Panc1 (cell line): ENCODE data around the gene HHLA2. TPM values are rescaled to one million over a fixed set of nuclear protein-coding genes. Genes with fewer than 3 reads are reported as not detected.
"Not testable (repeated sequence)": the region's sequence is repeated elsewhere in the genome, so short reads cannot be mapped to it uniquely, and the experiment has no call there.

Source experiments
- ATAC-seq: fragments of 200-7000 bp; cut with Tn5 transposase; 2 replicates; pipeline ENCODE4 v1.9.1; 2020; ENCODE audit warnings: mild to moderate bottlenecking, moderate library complexity
- BruUV-seq: library from RNA; stranded (reverse); fragments of 400-500 nt; replicated peaks from 2 replicates; lab custom pipeline; 2021; lab: Mats Ljungman, UMichigan
- CTCF ChIA-PET: fragments of 300-600 bp; sonication (Branson Sonifier 250); formaldehyde crosslinking; loops from one replicate; lab custom pipeline; 2022; ENCODE audit warnings: antibody characterized with exemption; lab: Charles Lee
- POLR2A ChIA-PET: fragments of 300-600 bp; sonication (Branson Sonifier 250); formaldehyde crosslinking; loops from one replicate; lab custom pipeline; 2022; ENCODE audit warnings: antibody characterized with exemption; lab: Charles Lee
- DNase-seq: peaks from one replicate; pipeline ENCODE4 v3.0.0-alpha.2; 2010; ENCODE audit warnings: low read depth, low spot score
- H3K27ac ChIP-seq: 2 replicates; pipeline ENCODE4 v1.5.1; 2011; ENCODE audit warnings: mild to moderate bottlenecking, low read length, inconsistent platforms
- H3K27me3 ChIP-seq: fragments of 200-500 bp; sonication (Bioruptor generic); 2 replicates; pipeline ENCODE4 v1.6.0; 2014; ENCODE audit warnings: low read length, inconsistent platforms; ENCODE audit not compliant: control insufficient read depth, insufficient read depth
- H3K36me3 ChIP-seq: fragments of 200-500 bp; sonication (Bioruptor generic); 2 replicates; pipeline ENCODE4 v1.5.1; 2014; ENCODE audit warnings: inconsistent platforms, mild to moderate bottlenecking, low read length, moderate library complexity; ENCODE audit not compliant: control insufficient read depth, insufficient read depth
- H3K4me1 ChIP-seq: 2 replicates; pipeline ENCODE4 v1.5.1; 2011; ENCODE audit warnings: inconsistent platforms, mild to moderate bottlenecking, low read length, moderate library complexity; ENCODE audit not compliant: control insufficient read depth, insufficient read depth
- H3K4me3 ChIP-seq, 2 experiments: 2 replicates each; pipeline ENCODE4 v1.5.1; 2011 to 2012; ENCODE audit warnings: low read depth in 2 of 2, low read length in 2 of 2, mild to moderate bottlenecking in 2 of 2, inconsistent platforms in 1 of 2, moderate library complexity in 1 of 2
- H3K9me3 ChIP-seq: fragments of 200-500 bp; sonication (Bioruptor generic); 2 replicates; pipeline ENCODE4 v1.5.1; 2014; ENCODE audit warnings: low read depth, mild to moderate bottlenecking, inconsistent platforms, low read length, moderate library complexity; ENCODE audit not compliant: control insufficient read depth, insufficient read depth
- CTCF ChIP-seq: fragments of 450-650 bp; IDR thresholded peaks from 2 replicates; pipeline ENCODE4 v1.5.1; 2017; ENCODE audit warnings: mild to moderate bottlenecking
- POLR2AphosphoS5 ChIP-seq: IDR thresholded peaks from 2 replicates; pipeline ENCODE4 v1.6.1; 2012; ENCODE audit warnings: mild to moderate bottlenecking, low read depth, low read length, moderate library complexity
- REST ChIP-seq, 2 experiments: IDR thresholded peaks; 2 replicates each; pipeline ENCODE4 v1.6.1; 2011 to 2012; ENCODE audit warnings: low read depth in 2 of 2, control low read depth in 1 of 2, low read length in 1 of 2, mild to moderate bottlenecking in 1 of 2, moderate library complexity in 1 of 2; ENCODE audit not compliant: insufficient read depth in 1 of 2
- SIN3A ChIP-seq: IDR thresholded peaks from 2 replicates; pipeline ENCODE4 v1.6.1; 2012; ENCODE audit warnings: low read depth, mild to moderate bottlenecking, low read length, moderate library complexity, borderline replicate concordance; ENCODE audit not compliant: insufficient read depth
- TCF7L2 ChIP-seq: IDR thresholded peaks from 2 replicates; pipeline ENCODE4 v1.6.1; 2011; ENCODE audit warnings: mild to moderate bottlenecking, low read depth, low read length, inconsistent platforms
- in situ Hi-C: cut with HindIII; loops from 2 replicates; pipeline ENCODE4 v1.10.0; 2016; ENCODE audit warnings: low sequenced_read_pairs, low pct_unique_long_range_greater_than_20kb
- intact Hi-C: fragments of 100-400 bp; cut with micrococcal nuclease; formaldehyde crosslinking; loops from one replicate; pipeline ENCODE4 v1.10.0; 2022; ENCODE audit not compliant: unreplicated experiment
- total RNA-seq: library from RNA; stranded (reverse); gene quantifications from one replicate; pipeline ENCODE4 v1.2.1, GENCODE V29; 2021; ENCODE audit not compliant: unreplicated experiment

HHLA2 gene
- total RNA-seq, 1 experiment from 2014 or later, result not detected

GRCh38 chr3:108288193-108288592, 8.2 kb upstream of the HHLA2 start:
- CTCF ChIA-PET, H3K4me1 ChIP-seq, in situ Hi-C loops, H3K27me3 ChIP-seq, H3K9me3 ChIP-seq, POLR2A ChIA-PET, DNase-seq, ATAC-seq, H3K36me3 ChIP-seq, H3K27ac ChIP-seq, BruUV-seq, intact Hi-C loops, H3K4me3 ChIP-seq: not testable (repeated sequence)

GRCh38 chr3:108289159-108289558, 7.2 kb upstream of the HHLA2 start:
- DNase-seq, result no peak
- H3K36me3 ChIP-seq, result no peaks in the 10 kb centered on the region
- no peak overlapping the region for H3K4me3 ChIP-seq
- H3K27me3 ChIP-seq, result no peaks in the 10 kb centered on the region
- no peaks in the 10 kb centered on the region for H3K4me1 ChIP-seq
- TF ChIP-seq POLR2AphosphoS5 (no peak), TCF7L2 (no peak), CTCF (no peak), SIN3A (no peak), REST (IDR thresholded peaks at IDR 0.05; ENCODE audit: insufficient read depth in 1 of 2, low read depth in 2 of 2, low read length in 1 of 2) (no peak)
- intact Hi-C loops, result no loop called here
- CTCF ChIA-PET, result no interaction called here
- ATAC-seq, result no peak
- H3K27ac ChIP-seq, result no peak overlapping the region
- in situ Hi-C loops, result no loop called here
- H3K9me3 ChIP-seq, result no peaks in the 10 kb centered on the region
- POLR2A ChIA-PET, result no interaction called here
- no TSS peak for BruUV-seq

GRCh38 chr3:108292450-108292849, 3.9 kb upstream of the HHLA2 start:
- in situ Hi-C loops (no loop called here), intact Hi-C loops (no loop called here)
- H3K27ac ChIP-seq, result no peak overlapping the region
- no TSS peak for BruUV-seq
- no peak overlapping the region for H3K4me3 ChIP-seq
- TF ChIP-seq TCF7L2 (no peak), REST (IDR thresholded peaks at IDR 0.05; ENCODE audit: insufficient read depth in 1 of 2, low read depth in 2 of 2, low read length in 1 of 2) (no peak), POLR2AphosphoS5 (no peak), SIN3A (no peak), CTCF (no peak)
- no peak for ATAC-seq
- CTCF ChIA-PET, result no interaction called here
- H3K27me3 ChIP-seq, result no peaks in the 10 kb centered on the region
- H3K36me3 ChIP-seq, result no peaks in the 10 kb centered on the region
- DNase-seq, result no peak
- no peaks in the 10 kb centered on the region for H3K9me3 ChIP-seq
- no peaks in the 10 kb centered on the region for H3K4me1 ChIP-seq
- POLR2A ChIA-PET, result no interaction called here
